ENCODE measurements around the gene SCYGR4.

The SCYGR4 gene

DNA sequence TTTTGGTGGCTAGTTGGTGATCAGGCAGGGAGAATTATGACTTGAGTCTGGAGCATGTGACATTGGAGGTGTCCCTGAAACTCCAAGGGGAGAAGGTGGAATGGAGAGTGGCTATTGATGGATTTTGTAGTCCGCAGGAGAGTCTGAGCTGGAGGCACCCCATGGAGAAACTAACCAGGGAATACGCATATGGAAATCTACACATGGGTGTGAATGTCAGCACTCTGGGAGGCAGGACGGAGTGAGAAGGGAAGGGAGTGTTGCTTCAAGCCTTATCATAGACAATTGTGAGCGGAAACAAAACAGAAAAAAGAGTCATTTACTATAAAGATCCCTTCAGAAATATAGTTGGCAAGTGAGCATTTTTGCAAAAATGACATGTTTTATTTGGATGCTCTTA lies 667 bp upstream of the SCYGR4 start:
- TF ChIP-seq, protein P1, sequence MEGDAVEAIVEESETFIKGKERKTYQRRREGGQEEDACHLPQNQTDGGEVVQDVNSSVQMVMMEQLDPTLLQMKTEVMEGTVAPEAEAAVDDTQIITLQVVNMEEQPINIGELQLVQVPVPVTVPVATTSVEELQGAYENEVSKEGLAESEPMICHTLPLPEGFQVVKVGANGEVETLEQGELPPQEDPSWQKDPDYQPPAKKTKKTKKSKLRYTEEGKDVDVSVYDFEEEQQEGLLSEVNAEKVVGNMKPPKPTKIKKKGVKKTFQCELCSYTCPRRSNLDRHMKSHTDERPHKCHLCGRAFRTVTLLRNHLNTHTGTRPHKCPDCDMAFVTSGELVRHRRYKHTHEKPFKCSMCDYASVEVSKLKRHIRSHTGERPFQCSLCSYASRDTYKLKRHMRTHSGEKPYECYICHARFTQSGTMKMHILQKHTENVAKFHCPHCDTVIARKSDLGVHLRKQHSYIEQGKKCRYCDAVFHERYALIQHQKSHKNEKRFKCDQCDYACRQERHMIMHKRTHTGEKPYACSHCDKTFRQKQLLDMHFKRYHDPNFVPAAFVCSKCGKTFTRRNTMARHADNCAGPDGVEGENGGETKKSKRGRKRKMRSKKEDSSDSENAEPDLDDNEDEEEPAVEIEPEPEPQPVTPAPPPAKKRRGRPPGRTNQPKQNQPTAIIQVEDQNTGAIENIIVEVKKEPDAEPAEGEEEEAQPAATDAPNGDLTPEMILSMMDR (IDR thresholded peaks at IDR 0.05; ENCODE audit: low read depth, low read length, missing control alignments) = no peak
- H3K4me3 ChIP-seq (ENCODE audit: low read depth, low read length) = no peak overlapping the region
- in situ Hi-C loops (cut with HindIII; ENCODE audit: low sequenced_read_pairs) = no loop called here

DNA sequence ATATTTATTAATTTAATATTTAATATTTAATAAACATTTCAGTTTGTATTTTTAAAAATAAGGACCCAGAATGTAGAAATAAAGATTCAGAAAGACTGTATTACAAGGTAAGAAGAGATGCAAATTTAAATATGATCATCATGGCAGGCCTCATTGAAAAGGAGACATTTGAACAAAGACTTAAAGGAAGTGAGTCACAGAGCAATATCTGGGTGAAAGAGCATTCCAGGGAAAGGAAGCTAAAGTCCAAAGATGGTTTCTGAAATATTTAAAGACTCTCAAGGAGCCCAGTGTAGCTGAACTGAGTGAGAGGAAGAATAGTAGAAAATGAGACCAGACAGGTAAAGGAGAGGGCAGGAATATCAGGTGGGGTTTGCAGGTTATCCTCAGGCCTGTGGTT lies 5.9 kb downstream of the SCYGR4 start:
- H3K4me3 ChIP-seq (ENCODE audit: low read depth, low read length) = no peak overlapping the region
- TF ChIP-seq, protein P1 (IDR thresholded peaks at IDR 0.05; ENCODE audit: low read depth, low read length, missing control alignments) = no peak
- DNase-seq (ENCODE audit: low read depth) = peak; percentile 16
- in situ Hi-C loops (cut with HindIII; ENCODE audit: low sequenced_read_pairs) = no loop called here

More for the DNA sequence above, 667 bp upstream of the SCYGR4 start:
- DNase-seq (ENCODE audit: low read depth) = no peak

DNA sequence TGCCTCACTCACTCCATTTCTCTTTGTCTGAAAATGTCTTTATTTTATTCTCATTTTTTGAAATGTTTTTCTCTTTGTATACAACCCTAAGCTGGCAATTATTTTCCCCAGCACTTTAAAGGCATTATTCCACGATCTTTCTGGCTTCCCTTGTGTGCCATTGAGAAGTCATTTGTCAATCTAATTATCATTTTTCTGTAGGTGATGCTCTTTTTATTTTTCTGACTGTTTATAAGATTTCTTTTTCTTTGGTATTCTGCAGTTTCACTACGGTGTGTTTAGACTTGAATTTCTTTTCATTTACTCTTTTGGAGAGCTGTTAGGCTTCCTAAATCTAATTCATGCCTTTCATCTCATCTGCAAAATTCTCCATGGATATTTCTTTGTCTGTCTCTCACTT lies 8.1 kb downstream of the SCYGR4 start:
- TF ChIP-seq, protein P1 (IDR thresholded peaks at IDR 0.05; ENCODE audit: low read depth, low read length, missing control alignments) = no peak
- in situ Hi-C loops (cut with HindIII; ENCODE audit: low sequenced_read_pairs) = no loop called here
- H3K4me3 ChIP-seq (ENCODE audit: low read depth, low read length) = no peak overlapping the region
- DNase-seq (ENCODE audit: low read depth) = no peak

DNA sequence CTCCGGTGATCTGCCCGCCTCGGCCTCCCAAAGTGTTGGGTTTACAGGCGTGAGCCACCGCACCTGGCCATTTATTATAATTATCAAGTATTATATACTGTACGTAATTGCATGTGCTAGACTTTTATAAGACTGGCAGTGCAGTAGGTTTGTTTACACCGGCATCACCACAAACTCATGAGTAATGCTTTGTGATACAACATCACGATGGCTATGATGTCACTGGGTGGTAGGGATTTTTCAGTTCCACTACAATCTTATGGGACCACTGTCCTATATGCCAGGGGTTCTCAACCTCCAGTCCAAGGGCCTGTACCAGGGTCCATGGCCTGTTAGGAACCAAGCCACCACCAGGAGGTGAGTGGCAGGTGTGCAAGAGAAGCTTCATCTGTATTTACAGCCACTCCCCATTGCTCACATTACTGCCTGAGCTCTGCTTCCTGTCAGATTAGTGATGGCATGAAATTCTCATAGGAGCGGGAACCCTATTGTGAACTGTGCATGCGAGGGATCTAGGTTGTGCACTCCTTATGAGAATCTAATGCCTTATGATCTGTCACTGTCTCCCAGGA lies 9.4 kb downstream of the SCYGR4 start:
- TF ChIP-seq, protein P1 (IDR thresholded peaks at IDR 0.05; ENCODE audit: low read depth, low read length, missing control alignments) = no peak
- H3K4me3 ChIP-seq (ENCODE audit: low read depth, low read length) = no peak overlapping the region
- in situ Hi-C loops (cut with HindIII; ENCODE audit: low sequenced_read_pairs) = no loop called here
- no peak for DNase-seq (ENCODE audit: low read depth)

DNA sequence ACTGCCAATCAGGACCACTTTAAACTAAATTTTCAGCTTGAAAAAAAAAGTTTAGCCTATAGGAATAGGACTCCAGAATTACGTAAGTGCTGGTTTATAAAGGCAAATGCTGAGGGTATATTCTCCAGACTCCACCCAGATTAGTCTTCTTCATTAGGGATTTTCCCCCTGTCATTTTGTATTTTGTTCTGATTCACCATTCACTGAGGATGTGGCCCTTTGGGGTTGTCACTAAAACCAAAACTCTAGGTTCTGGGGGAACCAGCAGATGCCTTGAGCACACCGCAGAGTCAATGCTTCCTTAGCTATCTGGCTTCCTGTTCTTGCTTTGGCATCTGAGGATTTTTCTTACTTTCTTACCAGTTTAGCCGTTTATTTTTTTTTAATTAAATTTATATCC lies 10.5 kb downstream of the SCYGR4 start:
- TF ChIP-seq, protein P1 (IDR thresholded peaks at IDR 0.05; ENCODE audit: low read depth, low read length, missing control alignments) = no peak
- DNase-seq (ENCODE audit: low read depth) = no peak
- H3K4me3 ChIP-seq (ENCODE audit: low read depth, low read length) = no peak overlapping the region
- in situ Hi-C loops (cut with HindIII; ENCODE audit: low sequenced_read_pairs) = no loop called here

DNA sequence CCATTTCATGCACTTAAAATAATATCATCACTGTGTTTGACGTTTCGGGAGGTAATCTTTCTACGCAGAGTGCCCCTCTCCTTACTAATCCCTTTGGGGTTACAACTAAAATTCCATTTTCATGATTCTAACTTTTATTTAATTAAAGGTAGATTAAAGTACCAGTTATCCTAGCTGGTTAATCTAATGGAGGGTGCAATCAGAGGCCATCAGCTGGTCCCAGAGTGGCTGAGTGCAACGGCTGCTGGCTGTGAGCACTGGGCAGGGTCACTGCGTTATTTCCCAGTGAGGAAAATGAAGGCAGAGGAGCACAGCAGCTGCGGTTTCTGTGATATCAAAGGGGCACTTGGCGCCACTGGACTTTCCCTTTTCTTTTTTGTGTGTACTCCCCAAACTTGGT lies 12.1 kb downstream of the SCYGR4 start:
- no peak for DNase-seq (ENCODE audit: low read depth)
- in situ Hi-C loops (cut with HindIII; ENCODE audit: low sequenced_read_pairs) = no loop called here

More for the DNA sequence above, 12.1 kb downstream of the SCYGR4 start:
- TF ChIP-seq, protein P1 (IDR thresholded peaks at IDR 0.05; ENCODE audit: low read depth, low read length, missing control alignments) = no peak
- no peak overlapping the region for H3K4me3 ChIP-seq (ENCODE audit: low read depth, low read length)

Measured in astrocyte of the cerebellum (primary cell).